GM23338 (cell line): Measurements from ENCODE around the gene ETFA.

Source experiments
- CREB1 ChIP-seq: fragments of 250-450 bp; sonication (Bioruptor Pico); IDR thresholded peaks from 2 replicates; pipeline ENCODE4 v1.5.0; 2020; ENCODE audit warnings: low read depth, mild to moderate bottlenecking, moderate library complexity
- CTCF ChIP-seq, 2 experiments: fragments of 200-600 bp in 1 of 2; sonication (generic) in 1 of 2; conservative IDR thresholded peaks; 2 replicates each; pipeline versions ENCODE4 v1.5.1 to v1.6.1; 2016 to 2017; ENCODE audit warnings: antibody characterized with exemption in 2 of 2, low read depth in 2 of 2, mild to moderate bottlenecking in 2 of 2, moderate library complexity in 1 of 2
- EZH2 ChIP-seq: fragments of 200-600 bp; sonication (generic); IDR thresholded peaks from one replicate; pipeline ENCODE4 v1.8.0; 2017; ENCODE audit warnings: antibody characterized with exemption, mild to moderate bottlenecking, low read depth; ENCODE audit not compliant: unreplicated experiment
- EZH2phosphoT487 ChIP-seq: fragments of 200-600 bp; sonication (generic); IDR thresholded peaks from one replicate; pipeline ENCODE4 v1.8.1; 2018; ENCODE audit warnings: antibody characterized with exemption; ENCODE audit not compliant: unreplicated experiment
- NANOG ChIP-seq: IDR thresholded peaks from 2 replicates; pipeline ENCODE4 v1.6.1; 2016; ENCODE audit warnings: antibody characterized with exemption, borderline replicate concordance
- POLR2AphosphoS5 ChIP-seq: IDR thresholded peaks from 2 replicates; pipeline ENCODE4 v1.6.1; 2016; ENCODE audit warnings: antibody characterized with exemption, low read depth
- ZNF462 ChIP-seq: fragments of 250-450 bp; sonication (Bioruptor Pico); IDR thresholded peaks from 2 replicates; pipeline ENCODE4 v1.5.0; 2020; ENCODE audit warnings: mild to moderate bottlenecking, moderate library complexity

GRCh38 chr15:76321602-76322001, 10.3 kb upstream of the ETFA start:
- TF ChIP-seq CTCF (conservative IDR thresholded peaks at IDR 0.05; ENCODE audit: low read depth in 2 of 2), result no peak
- TF ChIP-seq NANOG, result no peak
- TF ChIP-seq EZH2, result no peak
- no peak for TF ChIP-seq POLR2AphosphoS5
- no peak for TF ChIP-seq EZH2phosphoT487
- TF ChIP-seq CREB1, result no peak
- TF ChIP-seq ZNF462 (CRISPR knock-in tag), result no peak
